Measurements from ENCODE around the gene GON4L. TPM values are rescaled to one million over a fixed set of nuclear protein-coding genes. Genes with fewer than 3 reads are reported as not detected.

The GON4L gene
- polyA plus RNA-seq, 1 donor (not counting 4 experiments of a cell fraction or from before 2014, with no cell fraction given): 16.7 TPM

- H3K9me3 ChIP-seq (ENCODE audit: control insufficient read depth, low read depth, low read length): no peaks in the 10 kb centered on the region
- H3K9me1 ChIP-seq (ENCODE audit: control insufficient read depth, extremely low read depth, insufficient read depth, low read length): no peaks in the 10 kb centered on the region
- dilution Hi-C loops (cut with MboI; ENCODE audit: extremely low pct_ligation_motif_present, low sequenced_read_pairs): no loop called here
- H3K27me3 ChIP-seq (ENCODE audit: control insufficient read depth, extremely low read depth, insufficient read depth, low read length): peaks cover 14% of the 10 kb centered on the region
- peaks cover 9% of the 10 kb centered on the region for H3K4me1 ChIP-seq (ENCODE audit: control insufficient read depth, extremely low read depth, insufficient read depth, low read length)
- no peaks in the 10 kb centered on the region for H4K20me1 ChIP-seq (ENCODE audit: control insufficient read depth, extremely low read depth, insufficient read depth, low read length)
- H3K9ac ChIP-seq (ENCODE audit: control insufficient read depth, extremely low read depth, insufficient read depth, low read length): no peak overlapping the region
- no peak overlapping the region for H3K4me3 ChIP-seq (ENCODE audit: control insufficient read depth in 2 of 3, extremely low read depth in 1 of 3, insufficient read depth in 2 of 3, low read depth in 1 of 3, low read length in 3 of 3)
- TF ChIP-seq EZH2 (IDR thresholded peaks at IDR 0.05; ENCODE audit: low read length): no peak
- TF ChIP-seq, protein P1, sequence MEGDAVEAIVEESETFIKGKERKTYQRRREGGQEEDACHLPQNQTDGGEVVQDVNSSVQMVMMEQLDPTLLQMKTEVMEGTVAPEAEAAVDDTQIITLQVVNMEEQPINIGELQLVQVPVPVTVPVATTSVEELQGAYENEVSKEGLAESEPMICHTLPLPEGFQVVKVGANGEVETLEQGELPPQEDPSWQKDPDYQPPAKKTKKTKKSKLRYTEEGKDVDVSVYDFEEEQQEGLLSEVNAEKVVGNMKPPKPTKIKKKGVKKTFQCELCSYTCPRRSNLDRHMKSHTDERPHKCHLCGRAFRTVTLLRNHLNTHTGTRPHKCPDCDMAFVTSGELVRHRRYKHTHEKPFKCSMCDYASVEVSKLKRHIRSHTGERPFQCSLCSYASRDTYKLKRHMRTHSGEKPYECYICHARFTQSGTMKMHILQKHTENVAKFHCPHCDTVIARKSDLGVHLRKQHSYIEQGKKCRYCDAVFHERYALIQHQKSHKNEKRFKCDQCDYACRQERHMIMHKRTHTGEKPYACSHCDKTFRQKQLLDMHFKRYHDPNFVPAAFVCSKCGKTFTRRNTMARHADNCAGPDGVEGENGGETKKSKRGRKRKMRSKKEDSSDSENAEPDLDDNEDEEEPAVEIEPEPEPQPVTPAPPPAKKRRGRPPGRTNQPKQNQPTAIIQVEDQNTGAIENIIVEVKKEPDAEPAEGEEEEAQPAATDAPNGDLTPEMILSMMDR (optimal IDR thresholded peaks at IDR 0.05 in 1 of 3, IDR thresholded peaks at IDR 0.05 in 1 of 3, conservative IDR thresholded peaks at IDR 0.05 in 1 of 3; ENCODE audit: extremely low read depth in 1 of 3, insufficient read depth in 2 of 3, low read length in 3 of 3): no peak
- FAIRE-seq (no peak), DNase-seq (ENCODE audit: low read depth, low spot score) (no peak)
- no peaks in the 10 kb centered on the region for H3K79me2 ChIP-seq (ENCODE audit: control insufficient read depth, insufficient read depth, low read length)
- no peaks in the 10 kb centered on the region for H3K36me3 ChIP-seq (ENCODE audit: control insufficient read depth in 2 of 2, extremely low read depth in 1 of 2, insufficient read depth in 2 of 2, low read length in 2 of 2)
- no peak overlapping the region for H2AFZ ChIP-seq (ENCODE audit: control insufficient read depth, low read length)
- no peak overlapping the region for H3K4me2 ChIP-seq (ENCODE audit: control insufficient read depth, extremely low read depth, insufficient read depth, low read depth, low read length)
- no peak overlapping the region for H3K27ac ChIP-seq (ENCODE audit: control insufficient read depth, insufficient read depth, low read length)
Measured at GRCh38 chr1:155864393-155864792, 7.4 kb upstream of the GON4L start.

GRCh38 chr1:155861896-155862295 is 4.9 kb upstream of the GON4L start:
- Histone ChIP-seq H3K4me1 (ENCODE audit: control insufficient read depth, extremely low read depth, insufficient read depth, low read length) (peaks cover 13% of the 10 kb centered on the region), H3K27me3 (ENCODE audit: control insufficient read depth, extremely low read depth, insufficient read depth, low read length) (peaks cover 14% of the 10 kb centered on the region), H4K20me1 (ENCODE audit: control insufficient read depth, extremely low read depth, insufficient read depth, low read length) (no peaks in the 10 kb centered on the region), H3K9me3 (ENCODE audit: control insufficient read depth, low read depth, low read length) (no peaks in the 10 kb centered on the region), H3K36me3 (ENCODE audit: control insufficient read depth in 2 of 2, extremely low read depth in 1 of 2, insufficient read depth in 2 of 2, low read length in 2 of 2) (no peaks in the 10 kb centered on the region), H3K4me3 (ENCODE audit: control insufficient read depth in 2 of 3, extremely low read depth in 1 of 3, insufficient read depth in 2 of 3, low read depth in 1 of 3, low read length in 3 of 3) (no peak overlapping the region), H2AFZ (ENCODE audit: control insufficient read depth, low read length) (no peak overlapping the region), H3K27ac (ENCODE audit: control insufficient read depth, insufficient read depth, low read length) (no peak overlapping the region), H3K9me1 (ENCODE audit: control insufficient read depth, extremely low read depth, insufficient read depth, low read length) (no peaks in the 10 kb centered on the region), H3K79me2 (ENCODE audit: control insufficient read depth, insufficient read depth, low read length) (peaks cover 1% of the 10 kb centered on the region), H3K4me2 (ENCODE audit: control insufficient read depth, extremely low read depth, insufficient read depth, low read depth, low read length) (no peak overlapping the region), H3K9ac (ENCODE audit: control insufficient read depth, extremely low read depth, insufficient read depth, low read length) (no peak overlapping the region)
- DNase-seq (ENCODE audit: low read depth, low spot score): no peak
- FAIRE-seq: no peak
- TF ChIP-seq, protein P1 (optimal IDR thresholded peaks at IDR 0.05 in 1 of 3, IDR thresholded peaks at IDR 0.05 in 1 of 3, conservative IDR thresholded peaks at IDR 0.05 in 1 of 3; ENCODE audit: extremely low read depth in 1 of 3, insufficient read depth in 2 of 3, low read length in 3 of 3): no peak
- no peak for TF ChIP-seq EZH2 (IDR thresholded peaks at IDR 0.05; ENCODE audit: low read length)
- dilution Hi-C loops (cut with MboI; ENCODE audit: extremely low pct_ligation_motif_present, low sequenced_read_pairs): no loop called here
